ENCODE results near the gene SLC7A6. TPM values are rescaled to one million over a fixed set of nuclear protein-coding genes. Genes with fewer than 3 reads are reported as not detected.

SLC7A6 gene
- total and polyA plus RNA-seq, 2 of the 13 experiments (the other 11 are each of a cell fraction or from before 2014, with no cell fraction given): 35.8 to 70.8 TPM

DNA sequence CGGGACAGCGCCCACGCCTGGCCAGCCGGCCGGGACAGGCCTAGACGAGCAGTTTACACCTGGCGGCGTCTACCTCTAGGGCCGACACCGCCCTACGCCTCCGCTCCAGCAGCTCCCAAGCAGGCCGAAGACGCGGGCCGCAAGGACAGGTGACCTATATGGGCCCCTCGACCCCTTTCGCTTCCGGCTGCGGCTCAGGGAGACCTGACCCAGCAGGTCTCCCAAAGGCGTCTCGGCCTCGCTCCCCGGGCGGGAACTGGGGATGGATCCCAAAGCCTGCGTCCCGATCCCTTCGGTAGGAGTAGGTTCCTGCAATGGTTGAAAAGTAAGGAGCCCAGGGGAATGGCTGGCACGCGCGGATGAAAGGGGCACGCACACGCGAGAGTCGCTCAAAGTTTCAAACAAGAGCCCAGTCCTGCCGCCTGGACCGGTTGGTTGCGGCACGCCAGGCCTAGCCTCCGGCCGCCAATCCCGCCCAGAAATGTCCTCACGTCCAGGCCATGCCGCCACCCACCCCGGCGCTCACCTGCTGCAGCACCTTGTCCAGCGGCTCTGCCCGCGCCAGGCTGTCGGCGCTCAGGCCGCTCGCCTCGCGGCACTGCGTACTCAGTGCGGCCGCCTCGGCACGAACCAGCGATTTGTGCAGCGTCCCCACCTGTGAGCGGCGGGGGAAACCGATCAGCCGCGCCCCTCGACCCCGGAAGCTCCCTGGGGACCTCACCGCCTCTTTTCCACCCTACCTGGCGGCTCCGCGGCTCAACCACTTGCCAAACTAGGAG, 29.0 kb upstream of the SLC7A6 start (continued):
- TF ChIP-seq ZNF407 (CRISPR knock-in tag; IDR thresholded peaks at IDR 0.05; ENCODE audit: not compliant biosample characterization) (peak; percentile 50), ZSCAN30 (CRISPR knock-in tag; IDR thresholded peaks at IDR 0.05) (no peak), IRX3 (CRISPR knock-in tag; IDR thresholded peaks at IDR 0.05; ENCODE audit: borderline replicate concordance, low read depth) (no peak; the same call in 1 of the 2 replicates), CEBPG (CRISPR knock-in tag; IDR thresholded peaks at IDR 0.05) (no peak), SP1 (IDR thresholded peaks at IDR 0.05) (no peak), SP1 (CRISPR knock-in tag; IDR thresholded peaks at IDR 0.05) (no peak), FOXK1 (CRISPR knock-in tag; IDR thresholded peaks at IDR 0.05; ENCODE audit: borderline replicate concordance, low read depth) (no peak), RAD51 (IDR thresholded peaks at IDR 0.05; ENCODE audit: borderline replicate concordance) (no peak), ZKSCAN8 (CRISPR knock-in tag; IDR thresholded peaks at IDR 0.05; ENCODE audit: borderline replicate concordance) (0 out of 2 replicates have a peak, but pooled peaks have one; percentile 0), U2AF1 (optimal IDR thresholded peaks at IDR 0.05; ENCODE audit: low read depth, low read length) (no peak), ZNF589 (CRISPR knock-in tag; conservative IDR thresholded peaks at IDR 0.05) (no peak), ZNF30 (CRISPR knock-in tag; IDR thresholded peaks at IDR 0.05) (peak; percentile 64; the same call in 1 of the 2 replicates), ZNF431 (CRISPR knock-in tag; IDR thresholded peaks at IDR 0.05; ENCODE audit: borderline replicate concordance, low read depth) (no peak), HDAC6 (IDR thresholded peaks at IDR 0.05; ENCODE audit: low read depth, low read length) (no peak), LRRFIP1 (CRISPR knock-in tag; conservative IDR thresholded peaks at IDR 0.05) (no peak), ZBTB42 (CRISPR knock-in tag; IDR thresholded peaks at IDR 0.05) (peak; percentile 8; the same call in 1 of the 2 replicates), PHF21A (CRISPR knock-in tag; IDR thresholded peaks at IDR 0.05) (no peak), ZNF792 (CRISPR knock-in tag; IDR thresholded peaks at IDR 0.05) (no peak)
- TF ChIP-seq, protein P1, sequence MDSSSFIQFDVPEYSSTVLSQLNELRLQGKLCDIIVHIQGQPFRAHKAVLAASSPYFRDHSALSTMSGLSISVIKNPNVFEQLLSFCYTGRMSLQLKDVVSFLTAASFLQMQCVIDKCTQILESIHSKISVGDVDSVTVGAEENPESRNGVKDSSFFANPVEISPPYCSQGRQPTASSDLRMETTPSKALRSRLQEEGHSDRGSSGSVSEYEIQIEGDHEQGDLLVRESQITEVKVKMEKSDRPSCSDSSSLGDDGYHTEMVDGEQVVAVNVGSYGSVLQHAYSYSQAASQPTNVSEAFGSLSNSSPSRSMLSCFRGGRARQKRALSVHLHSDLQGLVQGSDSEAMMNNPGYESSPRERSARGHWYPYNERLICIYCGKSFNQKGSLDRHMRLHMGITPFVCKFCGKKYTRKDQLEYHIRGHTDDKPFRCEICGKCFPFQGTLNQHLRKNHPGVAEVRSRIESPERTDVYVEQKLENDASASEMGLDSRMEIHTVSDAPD (CRISPR knock-in tag; IDR thresholded peaks at IDR 0.05): peak; percentile 54
